ENCODE results near the gene ATF6.

ATF6 gene

DNA sequence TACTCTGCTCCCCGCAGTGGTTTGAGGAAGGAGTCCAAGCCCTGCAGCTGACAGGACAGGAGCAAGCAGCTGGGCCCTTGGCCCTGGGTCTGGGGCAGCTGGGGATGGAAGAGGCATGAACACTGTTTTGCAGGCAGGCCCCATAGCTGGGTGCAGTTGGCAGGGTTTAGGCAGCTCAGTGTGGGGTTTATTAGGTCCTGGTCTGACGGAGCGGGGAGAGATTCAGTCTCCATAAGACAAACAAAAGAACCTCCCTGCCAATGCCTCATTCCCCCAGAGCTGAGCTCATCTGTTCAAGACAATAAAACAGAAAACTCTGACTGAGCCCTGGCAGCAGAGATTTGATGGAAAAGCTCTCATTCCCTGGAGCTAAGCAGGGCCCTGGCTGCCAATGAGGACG, 220.2 kb downstream of the ATF6 start:
- H3K9ac ChIP-seq: no peak overlapping the region
- H3K79me2 ChIP-seq (ENCODE audit: insufficient read depth, low read depth): no peaks in the 10 kb centered on the region
- H2AFZ ChIP-seq (ENCODE audit: low read depth): no peak overlapping the region
- no peaks in the 10 kb centered on the region for H3K36me3 ChIP-seq (ENCODE audit: insufficient read depth)
- peaks cover 8% of the 10 kb centered on the region for H3K4me1 ChIP-seq (ENCODE audit: low read depth, poor library complexity, severe bottlenecking)
- H4K20me1 ChIP-seq (ENCODE audit: insufficient read depth): no peaks in the 10 kb centered on the region
- no peak overlapping the region for H3K4me3 ChIP-seq (IDR thresholded peaks at IDR 0.05; ENCODE audit: insufficient read depth, low read depth, low read length)
- H3K4me2 ChIP-seq: no peak overlapping the region
- H3K27me3 ChIP-seq (ENCODE audit: insufficient read depth, low read depth): no peaks in the 10 kb centered on the region
- H3K27ac ChIP-seq: no peak overlapping the region
- TF ChIP-seq CTCF (conservative IDR thresholded peaks at IDR 0.05; ENCODE audit: low read depth, low read length): no peak

- H4K20me1 ChIP-seq (ENCODE audit: insufficient read depth): no peaks in the 10 kb centered on the region
- H3K27ac ChIP-seq: no peak overlapping the region
- H2AFZ ChIP-seq (ENCODE audit: low read depth): no peak overlapping the region
- H3K9ac ChIP-seq: no peak overlapping the region
- no peaks in the 10 kb centered on the region for H3K36me3 ChIP-seq (ENCODE audit: insufficient read depth)
- H3K79me2 ChIP-seq (ENCODE audit: insufficient read depth, low read depth): no peaks in the 10 kb centered on the region
- H3K4me3 ChIP-seq (IDR thresholded peaks at IDR 0.05; ENCODE audit: insufficient read depth, low read depth, low read length): no peak overlapping the region
- no peaks in the 10 kb centered on the region for H3K27me3 ChIP-seq (ENCODE audit: insufficient read depth, low read depth)
- TF ChIP-seq CTCF (conservative IDR thresholded peaks at IDR 0.05; ENCODE audit: low read depth, low read length): no peak
- H3K4me1 ChIP-seq (ENCODE audit: low read depth, poor library complexity, severe bottlenecking): peaks cover 8% of the 10 kb centered on the region
- H3K4me2 ChIP-seq: no peak overlapping the region
Observed at GRCh38 chr1:161987303-161987702, 221.2 kb downstream of the ATF6 start.

GRCh38 chr1:161987872-161988271, 221.8 kb downstream of the ATF6 start:
- Histone ChIP-seq H3K27me3 (ENCODE audit: insufficient read depth, low read depth) (no peaks in the 10 kb centered on the region), H2AFZ (ENCODE audit: low read depth) (no peak overlapping the region), H3K79me2 (ENCODE audit: insufficient read depth, low read depth) (no peaks in the 10 kb centered on the region), H3K27ac (no peak overlapping the region), H3K4me2 (no peak overlapping the region), H3K9ac (no peak overlapping the region), H3K4me1 (ENCODE audit: low read depth, poor library complexity, severe bottlenecking) (peaks cover 8% of the 10 kb centered on the region), H4K20me1 (ENCODE audit: insufficient read depth) (no peaks in the 10 kb centered on the region), H3K4me3 (IDR thresholded peaks at IDR 0.05; ENCODE audit: insufficient read depth, low read depth, low read length) (no peak overlapping the region), H3K36me3 (ENCODE audit: insufficient read depth) (no peaks in the 10 kb centered on the region)
- TF ChIP-seq CTCF (conservative IDR thresholded peaks at IDR 0.05; ENCODE audit: low read depth, low read length): no peak

DNA sequence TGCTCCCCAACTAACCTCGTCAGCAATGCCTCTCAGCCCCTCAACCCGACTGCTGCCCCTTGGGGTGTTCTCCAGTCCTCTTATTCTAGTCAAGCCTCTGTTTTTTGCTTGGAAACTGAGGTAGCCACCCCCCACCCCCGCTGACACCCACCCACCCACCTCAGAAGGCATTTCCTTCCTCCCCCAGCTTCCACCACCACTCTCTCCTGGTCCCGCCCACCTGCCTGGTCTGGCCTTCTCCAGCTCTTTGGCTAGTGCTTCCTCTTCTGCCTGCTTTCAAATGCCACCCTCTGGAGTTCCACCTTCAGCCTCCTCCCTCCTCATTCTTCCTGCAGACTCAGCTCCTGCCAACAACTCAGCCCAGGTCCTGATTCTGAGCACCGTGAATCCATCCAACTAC, 222.3 kb downstream of the ATF6 start:
- Histone ChIP-seq H3K4me3 (IDR thresholded peaks at IDR 0.05; ENCODE audit: insufficient read depth, low read depth, low read length) (no peak overlapping the region), H4K20me1 (ENCODE audit: insufficient read depth) (no peaks in the 10 kb centered on the region), H3K9ac (no peak overlapping the region), H3K36me3 (ENCODE audit: insufficient read depth) (no peaks in the 10 kb centered on the region), H3K79me2 (ENCODE audit: insufficient read depth, low read depth) (no peaks in the 10 kb centered on the region), H2AFZ (ENCODE audit: low read depth) (no peak overlapping the region), H3K27me3 (ENCODE audit: insufficient read depth, low read depth) (no peaks in the 10 kb centered on the region), H3K4me2 (no peak overlapping the region), H3K4me1 (ENCODE audit: low read depth, poor library complexity, severe bottlenecking) (peaks cover 8% of the 10 kb centered on the region), H3K27ac (no peak overlapping the region)
- no peak for TF ChIP-seq CTCF (conservative IDR thresholded peaks at IDR 0.05; ENCODE audit: low read depth, low read length)

GRCh38 chr1:161989108-161989507, 223.0 kb downstream of the ATF6 start:
- peaks cover 8% of the 10 kb centered on the region for H3K4me1 ChIP-seq (ENCODE audit: low read depth, poor library complexity, severe bottlenecking)
- no peak overlapping the region for H3K27ac ChIP-seq
- no peaks in the 10 kb centered on the region for H3K27me3 ChIP-seq (ENCODE audit: insufficient read depth, low read depth)
- no peaks in the 10 kb centered on the region for H3K79me2 ChIP-seq (ENCODE audit: insufficient read depth, low read depth)
- no peak overlapping the region for H3K4me2 ChIP-seq
- H3K4me3 ChIP-seq (IDR thresholded peaks at IDR 0.05; ENCODE audit: insufficient read depth, low read depth, low read length): no peak overlapping the region
- no peak for TF ChIP-seq CTCF (conservative IDR thresholded peaks at IDR 0.05; ENCODE audit: low read depth, low read length)
- H3K36me3 ChIP-seq (ENCODE audit: insufficient read depth): no peaks in the 10 kb centered on the region
- H3K9ac ChIP-seq: no peak overlapping the region
- no peak overlapping the region for H2AFZ ChIP-seq (ENCODE audit: low read depth)
- no peaks in the 10 kb centered on the region for H4K20me1 ChIP-seq (ENCODE audit: insufficient read depth)

Measured in KMS-11 (cell line).